HCEC 1CT (cell line): Measurements from ENCODE around the gene AFAP1L1.
"Not testable (repeated sequence)": the region's sequence is repeated elsewhere in the genome, so short reads cannot be mapped to it uniquely, and the experiment has no call there.

Experiments used
- DNase-seq: peaks from one replicate; pipeline ENCODE4 v3.0.0-alpha.2; 2017

Gene AFAP1L1

DNA sequence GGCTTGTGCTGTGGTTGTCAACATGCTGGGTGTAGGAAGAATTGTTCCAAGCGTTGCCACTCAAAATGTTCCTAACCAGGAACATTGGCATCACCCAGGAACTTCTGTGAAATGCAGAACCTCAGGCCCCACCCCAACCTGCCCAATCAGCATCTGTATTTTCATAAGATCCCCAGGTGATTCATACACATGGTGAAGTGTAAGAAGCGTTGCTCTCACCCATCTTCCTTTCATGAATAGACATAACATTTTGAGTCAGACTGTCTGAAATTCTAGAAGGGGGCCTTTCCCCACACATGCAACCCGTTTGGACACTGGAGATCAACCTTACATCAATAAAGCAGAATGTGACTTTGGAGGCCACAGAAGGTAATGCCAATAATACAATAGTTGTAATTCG lies 9.3 kb upstream of the AFAP1L1 start:
- no peak for DNase-seq

DNA sequence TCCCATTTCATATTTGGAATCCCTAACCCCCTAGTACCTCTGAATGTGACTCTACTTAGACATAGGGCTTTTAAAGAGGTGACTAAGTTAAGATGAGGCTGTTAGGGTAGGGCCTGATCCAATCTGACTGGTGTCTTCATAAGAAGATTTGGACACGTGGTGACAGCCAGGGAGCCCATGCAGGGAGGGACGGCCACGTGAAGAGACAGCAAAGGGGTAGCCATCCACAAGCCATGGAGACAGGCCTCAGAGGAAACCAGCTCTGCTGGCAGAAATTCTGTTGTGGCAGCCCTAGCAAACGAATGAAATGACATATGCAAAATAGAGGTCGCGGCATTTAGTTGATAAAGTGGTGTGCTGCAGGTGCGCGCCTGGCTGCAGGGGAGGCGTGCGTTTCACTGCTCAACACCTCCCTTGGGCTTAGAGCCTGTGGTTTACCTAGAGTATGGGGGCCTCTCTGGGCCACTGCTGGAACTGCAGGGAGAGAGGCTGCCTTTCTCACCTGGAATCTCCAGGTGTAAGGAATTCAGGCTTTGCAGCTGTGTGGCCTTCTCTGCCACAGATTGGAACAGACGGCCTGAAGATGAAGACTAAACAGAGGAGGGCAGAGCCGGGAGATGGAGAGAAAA lies 7.1 kb upstream of the AFAP1L1 start:
- no peak for DNase-seq

DNA sequence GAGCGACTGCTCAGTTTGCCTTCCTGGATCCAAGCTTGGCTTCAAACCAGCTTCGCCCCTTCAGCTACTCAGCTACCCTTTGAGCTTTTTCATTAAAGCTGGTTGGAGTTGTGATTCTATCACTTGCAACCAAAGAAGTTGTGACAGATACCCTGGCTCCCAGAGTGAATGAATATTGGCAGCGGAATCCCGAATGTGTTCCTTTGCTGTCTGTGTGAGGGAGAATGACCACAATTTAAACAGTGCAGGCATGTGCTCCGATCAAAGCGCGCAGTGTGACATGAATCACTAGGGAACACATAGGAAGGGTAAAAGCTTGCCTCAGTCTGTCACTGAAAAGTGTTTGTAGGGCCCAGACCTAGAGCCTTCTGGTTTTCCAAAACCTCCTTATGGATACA lies 6.6 kb upstream of the AFAP1L1 start:
- no peak for DNase-seq

DNA sequence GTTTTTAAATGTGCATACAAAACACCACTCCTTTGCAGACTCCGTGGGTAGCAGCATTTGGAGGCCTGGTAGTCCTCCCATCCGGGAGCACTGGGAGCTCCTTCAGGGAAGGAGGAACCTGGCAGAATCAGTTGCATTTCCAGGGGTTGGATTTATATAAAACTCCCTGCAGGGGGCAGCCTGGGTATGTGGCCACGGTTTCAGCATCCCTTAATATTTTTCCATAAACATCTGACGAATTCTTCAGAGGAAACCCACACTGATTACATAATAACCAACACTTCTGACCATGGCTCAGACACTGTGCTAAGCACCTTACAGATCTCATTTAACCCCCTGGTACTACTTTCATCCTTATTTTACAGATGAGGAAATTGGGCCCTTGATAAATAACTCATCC lies 6.1 kb upstream of the AFAP1L1 start:
- peak; percentile 79 for DNase-seq

DNA sequence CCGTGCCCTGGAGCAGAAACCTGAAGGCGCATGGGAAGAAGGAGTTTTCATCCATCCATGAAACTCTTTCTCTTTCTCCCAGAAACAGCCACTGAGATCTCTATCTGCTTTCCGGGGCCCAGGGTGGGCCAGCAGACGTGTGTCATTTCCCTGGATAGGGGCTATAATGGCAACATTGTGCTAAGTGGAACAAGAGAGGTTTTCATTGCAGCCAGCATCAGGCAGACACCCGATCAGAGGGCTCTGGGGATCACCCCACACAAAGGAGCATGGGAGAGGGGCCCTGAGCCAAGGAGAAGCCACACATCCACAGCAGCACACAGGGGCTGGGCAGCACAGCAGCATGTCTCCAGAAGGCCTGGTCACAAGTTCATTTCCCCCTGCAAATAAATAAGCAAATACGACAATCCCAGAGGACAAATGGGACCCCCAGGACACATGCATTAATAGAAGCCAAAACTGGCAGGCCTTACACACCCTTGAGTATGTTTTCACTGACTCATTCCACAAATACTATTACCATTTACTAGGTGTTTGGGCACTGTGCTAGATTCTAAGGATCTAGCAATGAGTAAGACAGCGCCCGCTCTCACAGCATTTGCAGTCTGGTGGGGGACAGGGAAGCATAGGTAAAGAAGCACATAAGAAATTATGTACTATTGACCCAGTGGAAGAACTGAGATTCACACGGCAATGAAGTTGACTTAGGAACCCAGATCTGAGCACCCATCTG lies 4.3 kb upstream of the AFAP1L1 start:
- no peak for DNase-seq

DNA sequence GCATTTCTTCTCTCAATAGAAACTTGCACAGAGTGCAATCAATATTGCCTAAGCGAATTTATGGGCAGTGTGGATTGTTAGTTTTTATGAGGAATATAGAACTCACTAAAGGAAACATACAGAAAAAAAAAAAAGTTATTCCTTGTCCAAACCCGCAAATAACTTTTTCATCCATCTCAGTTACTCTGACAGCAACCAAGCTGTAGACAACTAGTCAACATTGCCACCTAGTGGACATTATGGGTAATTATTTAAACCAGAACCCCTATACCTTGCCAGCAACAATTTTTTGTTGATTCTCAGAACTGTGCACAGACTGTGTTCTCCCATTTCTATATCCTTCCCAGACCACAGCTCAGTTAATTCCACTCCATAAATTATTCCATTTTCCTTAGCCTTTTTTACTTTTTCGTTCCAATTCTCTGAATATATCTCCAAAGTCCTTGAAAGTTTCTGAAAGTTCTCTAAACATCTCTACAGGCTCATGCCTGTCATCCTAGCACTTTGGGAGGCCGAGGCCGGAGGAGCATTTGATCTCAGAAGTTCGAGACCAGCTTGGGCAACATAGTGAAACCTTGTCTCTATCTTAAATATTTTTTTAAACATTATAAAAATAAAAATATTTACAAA lies 2.6 kb upstream of the AFAP1L1 start:
- peak; percentile 62 for DNase-seq

DNA sequence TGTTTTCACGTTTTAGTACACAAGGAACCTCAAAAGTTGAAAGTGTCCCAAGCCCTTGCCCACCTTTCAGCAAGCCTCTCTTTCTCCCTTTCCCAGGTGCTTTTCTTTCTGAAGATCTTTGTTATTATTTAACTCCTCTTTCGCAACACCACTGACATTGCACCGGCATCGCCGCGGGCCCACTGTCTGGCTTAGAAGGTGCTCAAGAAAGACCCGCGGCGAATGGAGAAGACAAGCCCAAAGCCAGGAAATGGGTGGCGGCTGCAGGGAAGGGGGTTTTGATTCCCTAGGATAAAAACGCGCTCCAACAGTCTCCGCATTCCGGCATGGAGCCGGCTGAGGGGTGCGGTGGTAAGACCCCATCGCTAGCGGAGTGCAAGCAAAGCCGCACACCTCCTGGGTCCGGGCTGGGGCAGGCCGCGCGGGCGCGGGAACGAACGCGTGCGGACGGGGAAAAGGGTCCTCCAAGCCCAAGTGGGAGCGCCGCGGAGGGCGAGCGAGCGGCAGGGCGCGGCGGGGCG lies 404 bp upstream of the AFAP1L1 start:
- DNase-seq: no peak

DNA sequence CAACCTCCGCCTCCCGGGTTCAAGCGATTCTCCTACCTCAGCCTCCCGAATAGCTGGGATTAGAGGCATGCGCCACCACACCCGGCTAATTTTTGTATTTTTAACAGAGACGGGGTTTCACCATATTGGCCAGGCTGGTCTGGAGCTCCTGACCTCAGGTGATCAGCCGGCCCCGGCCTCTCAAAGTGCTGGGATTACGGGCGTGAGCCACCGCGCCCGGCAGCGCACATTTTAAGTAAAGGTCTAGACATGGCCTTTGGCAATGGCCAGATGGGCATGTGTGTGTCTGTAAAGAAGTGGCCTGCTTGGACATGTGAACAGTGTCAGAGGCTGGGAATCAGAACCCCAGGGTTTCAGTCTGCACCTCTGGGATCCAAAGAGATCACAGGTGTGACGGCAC lies 1.1 kb downstream of the AFAP1L1 start:
- not testable (repeated sequence) for DNase-seq

DNA sequence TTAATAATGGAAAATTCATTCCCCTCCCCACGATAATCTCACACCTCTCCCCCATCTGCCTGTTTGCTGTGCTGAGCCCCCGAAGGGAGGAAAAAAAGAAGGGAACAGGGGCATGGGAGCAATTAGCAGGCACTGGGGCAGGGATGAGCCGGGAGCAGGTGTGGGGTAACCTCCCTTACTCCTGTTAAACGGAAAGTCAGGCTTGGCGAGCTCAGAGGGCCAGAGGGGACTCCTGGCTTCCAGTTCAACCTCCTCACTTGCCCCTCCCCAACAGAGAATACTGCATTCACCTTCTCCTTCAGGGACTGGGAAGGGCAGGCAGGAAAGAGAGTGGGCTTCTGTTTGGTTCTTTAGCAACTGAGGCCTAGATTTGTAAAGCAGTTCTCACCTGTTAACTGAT lies 1.6 kb downstream of the AFAP1L1 start:
- DNase-seq: no peak

DNA sequence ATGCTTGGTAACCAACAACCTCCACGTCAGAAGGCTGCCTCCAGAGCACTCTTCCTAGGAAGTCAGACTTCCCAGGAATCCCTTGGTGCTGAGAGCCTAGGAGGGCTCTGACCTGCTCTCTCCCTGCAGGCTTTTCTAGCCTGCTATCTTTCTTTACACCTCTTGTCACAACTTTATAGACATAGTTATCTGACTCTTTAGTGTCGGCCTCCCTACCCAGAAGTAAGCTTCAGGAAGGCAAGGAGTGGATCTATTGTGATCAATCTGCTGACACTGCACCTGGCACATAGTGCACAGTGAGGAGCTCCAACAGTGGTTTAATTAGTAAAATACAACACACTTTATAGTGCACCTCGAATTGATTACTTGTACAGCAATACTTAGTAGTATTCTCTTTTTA lies 2.3 kb downstream of the AFAP1L1 start:
- no peak for DNase-seq

DNA sequence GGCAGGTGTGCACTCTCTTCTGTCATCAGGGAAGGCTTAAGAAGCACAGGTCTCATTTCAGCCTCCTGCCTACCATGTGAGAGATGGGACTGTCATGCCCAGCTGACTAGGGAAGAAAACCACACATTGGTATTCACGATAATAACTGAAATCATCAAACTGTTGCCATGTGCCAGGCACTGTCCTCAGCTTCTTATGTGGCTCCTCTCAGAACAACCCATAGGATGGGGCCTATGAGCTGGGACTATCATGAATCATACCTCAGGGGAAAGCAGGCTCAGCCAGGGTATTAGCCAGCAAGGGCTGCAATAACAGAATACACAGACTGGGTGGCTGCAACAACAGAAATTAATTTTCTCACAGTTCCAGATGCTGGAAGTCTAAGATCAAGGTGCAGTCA lies 3.3 kb downstream of the AFAP1L1 start:
- no peak for DNase-seq

DNA sequence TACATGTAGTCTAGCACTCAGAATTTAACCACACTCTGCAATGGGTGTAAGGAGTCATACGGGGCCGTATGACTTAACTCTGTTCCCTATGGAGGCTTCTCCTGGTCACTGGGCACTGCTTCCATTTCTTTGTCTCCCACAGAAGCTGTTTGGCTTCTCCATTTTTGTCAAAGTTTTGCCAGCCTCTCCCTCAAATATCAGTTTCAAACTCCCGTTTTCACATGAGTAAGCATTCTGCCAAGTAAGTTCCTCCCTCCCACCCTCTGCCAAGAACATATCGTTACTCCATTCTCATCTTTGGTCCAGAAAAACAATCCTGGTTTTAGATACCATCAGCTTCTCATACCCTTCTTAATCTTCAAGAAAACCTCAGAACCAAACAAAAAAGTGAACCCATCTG lies 6.1 kb downstream of the AFAP1L1 start:
- DNase-seq: no peak

DNA sequence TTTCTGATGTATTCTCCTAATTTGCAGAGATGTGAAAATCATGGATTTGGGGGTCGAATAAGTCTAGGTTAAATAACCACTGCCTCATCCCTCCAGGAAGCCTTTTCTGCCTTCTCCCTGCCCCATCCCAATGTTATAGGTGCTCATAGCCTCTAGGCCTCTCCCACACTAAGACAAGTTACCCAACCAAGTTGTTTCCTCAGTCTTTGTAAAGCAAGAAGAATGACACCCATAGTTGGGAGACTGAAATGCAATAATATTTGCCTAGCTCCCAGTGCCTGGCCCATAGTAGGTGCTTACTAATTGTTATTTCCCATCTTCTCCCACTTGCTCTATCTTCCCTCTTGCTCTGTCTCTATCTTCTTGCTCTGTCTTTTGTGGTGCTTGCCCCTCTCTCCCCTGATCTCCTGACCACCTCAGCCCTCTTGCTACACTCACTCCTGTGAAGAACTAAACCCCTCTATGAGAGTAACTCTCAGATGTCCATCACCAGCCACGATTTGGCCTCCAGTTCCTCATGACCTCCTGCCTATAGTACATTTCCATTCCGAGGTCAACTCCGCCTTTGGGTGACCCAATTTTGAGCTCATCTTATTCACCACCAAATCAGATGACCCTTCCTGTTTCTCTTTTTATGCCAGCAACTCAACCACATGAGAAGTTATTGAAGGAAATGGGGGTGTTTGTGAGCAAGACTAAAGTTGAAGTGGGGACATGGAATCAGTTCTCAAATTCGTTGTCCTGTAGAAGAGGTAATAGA lies 7.0 kb downstream of the AFAP1L1 start:
- DNase-seq: no peak

DNA sequence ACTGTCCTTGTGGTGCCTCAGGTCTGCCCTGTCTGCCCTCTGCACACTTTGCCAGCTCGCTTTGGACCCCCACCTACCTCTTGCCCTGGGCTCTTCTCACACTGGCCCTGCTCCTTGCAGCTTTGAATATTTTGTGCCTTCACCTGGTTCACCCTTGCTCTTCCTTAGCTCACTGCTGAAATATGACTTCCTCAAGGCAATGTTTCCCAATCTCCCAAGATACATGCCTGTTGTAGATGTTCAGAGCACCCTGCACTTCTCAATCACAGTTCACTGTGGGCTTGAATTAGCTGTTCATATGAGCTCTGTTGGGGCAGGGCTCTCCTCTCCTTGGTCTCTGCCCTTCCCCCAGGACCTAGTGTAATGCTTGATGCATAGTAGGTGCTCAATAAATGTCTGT lies 8.0 kb downstream of the AFAP1L1 start:
- DNase-seq: no peak

DNA sequence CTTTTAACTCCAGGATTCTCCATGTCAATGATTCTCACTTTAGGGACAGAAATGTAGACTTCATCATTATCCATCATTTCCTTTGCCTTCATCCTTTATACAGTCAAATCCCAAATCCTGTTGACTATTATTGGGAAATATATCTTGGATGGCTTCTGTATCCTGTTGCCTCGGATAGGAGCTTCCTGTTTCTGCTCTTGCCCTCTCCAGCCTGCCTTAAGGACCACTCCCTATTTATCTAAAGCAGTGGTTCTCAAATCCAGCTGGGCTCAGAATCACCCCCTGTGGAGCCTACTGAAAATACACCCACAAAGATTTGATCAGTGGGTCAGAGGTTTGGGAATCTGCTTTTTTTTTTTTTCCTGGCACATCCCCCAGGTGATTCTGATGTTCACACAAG lies 8.5 kb downstream of the AFAP1L1 start:
- DNase-seq: no peak

DNA sequence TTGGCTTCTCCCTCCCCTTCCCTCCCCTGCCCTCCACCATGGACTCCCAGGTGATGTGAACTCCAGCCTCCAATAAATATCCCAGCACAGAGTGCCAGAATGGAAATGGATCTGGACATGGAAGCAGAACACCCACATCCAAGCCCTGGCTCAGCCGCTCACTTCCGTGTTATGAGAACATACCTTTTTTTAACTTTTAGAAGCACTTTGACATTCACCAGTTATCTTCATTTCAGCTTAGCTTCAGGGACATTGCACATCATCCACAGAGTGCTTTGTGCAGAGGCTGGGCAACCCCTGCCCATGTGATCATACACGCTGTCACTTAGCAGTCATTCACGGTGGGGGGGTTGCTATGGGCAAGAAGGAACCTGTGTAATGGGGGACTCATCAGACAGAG lies 9.1 kb downstream of the AFAP1L1 start:
- DNase-seq: no peak

DNA sequence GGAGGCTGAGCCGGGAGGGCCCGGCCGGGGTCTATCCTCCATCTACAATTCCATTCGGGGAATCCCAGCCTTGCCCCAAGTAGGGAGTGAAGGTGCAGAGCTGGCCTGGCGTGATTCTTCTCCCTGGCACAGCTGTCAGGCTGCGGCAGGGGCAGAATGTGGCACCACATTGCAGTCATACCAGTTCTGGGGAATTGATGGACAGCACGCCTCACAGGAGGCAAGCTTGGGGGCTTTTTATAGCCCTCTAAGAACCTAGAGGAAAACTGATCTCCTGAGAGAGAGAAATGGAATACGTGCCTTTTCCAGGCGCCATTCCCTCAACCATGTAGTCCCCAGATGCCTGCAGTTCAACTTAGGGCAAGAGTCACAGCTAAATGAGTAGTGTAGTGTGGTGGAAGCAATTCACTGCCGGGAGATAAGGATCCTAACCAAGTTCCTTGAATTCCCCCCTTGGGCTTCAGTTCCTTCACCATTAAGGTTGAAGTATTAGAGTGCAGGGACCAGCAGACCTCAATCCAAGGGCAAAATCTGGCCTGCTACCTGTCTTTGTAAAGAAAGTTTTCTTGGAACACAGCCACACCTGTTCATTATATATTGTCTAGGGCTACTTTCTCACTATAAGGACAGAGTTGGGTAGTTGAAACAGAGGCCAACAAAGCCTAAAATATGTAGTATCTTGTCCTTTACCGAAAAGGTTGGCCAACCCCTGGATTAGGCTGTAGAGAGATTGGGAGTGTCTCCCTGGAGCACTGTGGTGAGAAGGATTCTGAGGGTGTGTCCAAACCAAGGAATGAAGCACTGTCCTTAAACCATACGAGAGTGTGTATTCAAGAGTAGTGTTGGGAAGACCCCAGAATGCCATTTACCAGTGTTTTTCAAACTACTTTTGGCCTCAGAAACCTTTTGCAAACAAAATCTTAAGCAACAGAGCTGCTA lies 10.6 kb downstream of the AFAP1L1 start:
- DNase-seq: no peak

DNA sequence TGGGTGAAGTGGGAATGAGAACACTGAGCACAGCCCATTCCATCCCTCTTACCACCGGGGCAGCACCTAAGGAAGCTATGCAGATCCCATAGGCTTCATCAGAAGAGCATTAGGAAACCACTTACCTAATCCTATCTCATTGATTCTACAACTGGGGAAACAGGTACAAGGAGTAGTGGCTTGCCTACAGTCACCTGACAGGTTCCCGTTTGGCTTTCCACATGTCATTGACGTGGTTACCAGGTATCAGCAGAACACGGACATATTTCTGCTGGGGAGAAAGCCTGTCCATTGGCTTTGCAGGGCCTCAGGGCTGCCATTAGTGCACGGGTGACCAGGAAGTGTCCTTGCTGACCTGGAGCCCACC lies 11.3 kb downstream of the AFAP1L1 start:
- no peak for DNase-seq

DNA sequence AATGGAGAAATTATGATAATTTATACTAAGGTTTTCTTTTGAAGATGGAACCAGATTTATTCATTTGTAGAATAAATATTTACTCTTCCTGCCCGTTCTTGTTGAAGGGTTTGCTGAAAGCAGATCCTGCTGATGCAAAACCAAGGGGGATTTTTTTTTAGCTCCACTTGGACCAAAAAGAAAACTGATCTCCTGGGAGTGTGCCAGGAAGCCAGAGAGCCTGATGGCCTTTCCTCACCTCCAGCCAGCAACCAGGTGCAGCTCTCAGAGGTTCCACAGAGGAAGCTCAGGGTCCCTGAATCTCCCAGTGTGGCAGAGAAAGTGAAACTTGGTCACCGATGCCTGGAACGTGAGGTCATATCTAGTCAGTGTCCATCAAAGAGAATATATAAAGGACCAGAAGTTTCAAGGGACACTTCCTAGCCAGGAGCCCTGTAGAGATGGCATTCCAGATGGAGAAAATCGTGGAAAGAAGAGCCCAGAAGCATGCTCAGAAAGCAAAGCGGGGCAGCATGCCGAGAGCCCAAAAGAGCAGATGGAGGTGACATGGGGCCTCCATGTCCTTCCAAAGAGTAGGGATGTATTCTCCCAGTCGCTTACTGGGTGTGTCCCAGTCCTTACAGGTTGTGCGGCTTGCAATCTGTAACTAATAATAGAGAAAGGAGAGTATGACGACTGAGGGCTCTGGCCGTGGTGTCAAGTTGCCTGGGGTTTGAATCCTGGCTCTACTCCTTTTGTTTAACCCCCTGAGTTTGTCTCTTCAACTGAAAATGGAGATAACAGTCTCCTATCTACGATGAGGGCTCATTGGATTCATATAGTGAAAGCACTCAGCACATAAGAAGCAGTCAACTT lies 12.2 kb downstream of the AFAP1L1 start:
- no peak for DNase-seq

DNA sequence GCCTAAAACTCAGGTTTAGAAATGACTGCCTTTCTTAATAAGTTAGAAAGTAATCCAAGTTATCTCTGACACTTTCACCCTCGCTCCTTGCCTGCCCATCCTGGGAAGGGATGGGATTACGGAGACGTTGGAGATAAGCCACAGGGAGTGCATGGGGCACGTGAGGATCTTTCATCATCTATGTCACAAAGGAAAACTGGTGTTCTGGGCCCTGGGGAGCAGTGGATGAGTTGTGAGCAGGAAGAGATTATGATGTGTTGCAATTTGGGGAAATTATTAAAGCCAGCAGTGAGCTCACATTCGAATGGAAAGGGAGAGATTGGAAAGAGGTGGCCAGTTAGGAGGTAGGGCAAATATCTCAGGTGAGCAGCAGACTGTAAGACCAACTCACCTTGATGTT lies 12.8 kb downstream of the AFAP1L1 start:
- DNase-seq: no peak

DNA sequence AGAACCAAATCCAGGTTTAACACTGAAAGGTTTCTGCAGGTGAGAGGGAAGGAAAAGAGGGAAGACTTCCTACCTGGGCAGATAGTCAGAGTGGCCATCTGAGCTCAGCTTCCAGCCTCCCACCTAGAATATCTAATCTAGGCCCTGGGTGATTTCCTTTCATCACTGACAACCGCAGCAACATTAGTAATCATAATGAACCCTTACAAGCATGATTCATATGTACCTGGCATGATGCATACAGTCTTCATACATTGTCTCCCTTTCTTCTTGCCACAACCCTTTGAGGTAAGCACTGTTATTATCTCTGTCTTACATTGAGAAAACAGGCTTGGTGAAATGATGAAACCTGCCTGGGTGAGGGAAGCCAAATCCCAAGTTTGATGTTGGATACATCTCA lies 13.5 kb downstream of the AFAP1L1 start:
- DNase-seq: no peak
